Right atrium auricular region (tissue), 2 donors: Measurements from ENCODE around the gene SERPINE2. TPM values are rescaled to one million over a fixed set of nuclear protein-coding genes. Genes with fewer than 3 reads are reported as not detected.

Source experiments
- DNase-seq: peaks from one replicate; pipeline ENCODE4 v3.0.0-alpha.2; 2019; ENCODE audit warnings: low spot score
- H3K27ac ChIP-seq, 2 donors: fragments of 200-600 bp; sonication (generic); 1 replicate in 1 of 2; 2 replicates in 1 of 2; pipeline ENCODE4 v1.5.1; 2016 to 2019
- H3K27me3 ChIP-seq, 2 donors: fragments of 200-600 bp; sonication (generic); one replicate each; pipeline versions ENCODE4 v1.5.1 to v1.6.0; 2017 to 2019
- H3K36me3 ChIP-seq: fragments of 200-600 bp; sonication (generic); one replicate; pipeline ENCODE4 v1.5.1; 2016
- H3K4me1 ChIP-seq, 2 donors: fragments of 200-600 bp; sonication (generic); one replicate each; pipeline versions ENCODE4 v1.5.1 to v1.6.0; 2017 to 2019
- H3K4me3 ChIP-seq, 2 donors: fragments of 200-600 bp; sonication (generic); 1 replicate in 1 of 2; 2 replicates in 1 of 2; pipeline ENCODE4 v1.5.1; 2017 to 2019; ENCODE audit warnings: mild to moderate bottlenecking in 1 of 2, moderate library complexity in 1 of 2
- H3K9me3 ChIP-seq, 2 donors: fragments of 200-600 bp; sonication (generic); one replicate each; pipeline ENCODE4 v1.5.1; 2019
- total RNA-seq, 2 donors: library from RNA; depleted of rRNA; stranded (reverse); fragments of >200 nt; gene quantifications; one replicate each; pipeline ENCODE4 v1.1.0, GENCODE V29; 2016
- TF ChIP-seq, protein P1 (sequence below), 2 donors: fragments of 200-600 bp; sonication (generic); IDR thresholded peaks; one replicate each; pipeline ENCODE4 v1.5.1; 2019; ENCODE audit warnings: antibody characterized with exemption in 2 of 2

The SERPINE2 gene
- total RNA-seq, 2 donors from 2014 or later: 20.2 to 54.3 TPM

- DNase-seq: no peak
- H3K36me3 ChIP-seq: peaks cover 19% of the 10 kb centered on the region
- H3K4me3 ChIP-seq: no peak overlapping the region
- TF ChIP-seq, protein P1, sequence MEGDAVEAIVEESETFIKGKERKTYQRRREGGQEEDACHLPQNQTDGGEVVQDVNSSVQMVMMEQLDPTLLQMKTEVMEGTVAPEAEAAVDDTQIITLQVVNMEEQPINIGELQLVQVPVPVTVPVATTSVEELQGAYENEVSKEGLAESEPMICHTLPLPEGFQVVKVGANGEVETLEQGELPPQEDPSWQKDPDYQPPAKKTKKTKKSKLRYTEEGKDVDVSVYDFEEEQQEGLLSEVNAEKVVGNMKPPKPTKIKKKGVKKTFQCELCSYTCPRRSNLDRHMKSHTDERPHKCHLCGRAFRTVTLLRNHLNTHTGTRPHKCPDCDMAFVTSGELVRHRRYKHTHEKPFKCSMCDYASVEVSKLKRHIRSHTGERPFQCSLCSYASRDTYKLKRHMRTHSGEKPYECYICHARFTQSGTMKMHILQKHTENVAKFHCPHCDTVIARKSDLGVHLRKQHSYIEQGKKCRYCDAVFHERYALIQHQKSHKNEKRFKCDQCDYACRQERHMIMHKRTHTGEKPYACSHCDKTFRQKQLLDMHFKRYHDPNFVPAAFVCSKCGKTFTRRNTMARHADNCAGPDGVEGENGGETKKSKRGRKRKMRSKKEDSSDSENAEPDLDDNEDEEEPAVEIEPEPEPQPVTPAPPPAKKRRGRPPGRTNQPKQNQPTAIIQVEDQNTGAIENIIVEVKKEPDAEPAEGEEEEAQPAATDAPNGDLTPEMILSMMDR (IDR thresholded peaks at IDR 0.05): no peak
- H3K9me3 ChIP-seq: no peaks in the 10 kb centered on the region
- no peak overlapping the region for H3K27ac ChIP-seq
- no peaks in the 10 kb centered on the region for H3K27me3 ChIP-seq
- H3K4me1 ChIP-seq: no peaks in the 10 kb centered on the region
These were observed 67.4 kb downstream of the SERPINE2 start for GRCh38 chr2:223971731-223972130.

GRCh38 chr2:223970343-223971128 is 68.5 kb downstream of the SERPINE2 start:
- no peak overlapping the region for H3K27ac ChIP-seq
- no peak overlapping the region for H3K4me3 ChIP-seq
- DNase-seq: no peak
- H3K27me3 ChIP-seq: no peaks in the 10 kb centered on the region
- no peaks in the 10 kb centered on the region for H3K9me3 ChIP-seq
- no peaks in the 10 kb centered on the region for H3K4me1 ChIP-seq
- H3K36me3 ChIP-seq: peaks cover 23% of the 10 kb centered on the region
- TF ChIP-seq, protein P1 (IDR thresholded peaks at IDR 0.05): peak; percentile 89

- Histone ChIP-seq H3K4me3 (no peak overlapping the region), H3K9me3 (no peaks in the 10 kb centered on the region), H3K36me3 (peaks cover 23% of the 10 kb centered on the region), H3K4me1 (no peaks in the 10 kb centered on the region), H3K27me3 (no peaks in the 10 kb centered on the region), H3K27ac (no peak overlapping the region)
- TF ChIP-seq, protein P1 (IDR thresholded peaks at IDR 0.05): no peak
- DNase-seq: no peak
These were observed 69.2 kb downstream of the SERPINE2 start for GRCh38 chr2:223969856-223970255.

DNA sequence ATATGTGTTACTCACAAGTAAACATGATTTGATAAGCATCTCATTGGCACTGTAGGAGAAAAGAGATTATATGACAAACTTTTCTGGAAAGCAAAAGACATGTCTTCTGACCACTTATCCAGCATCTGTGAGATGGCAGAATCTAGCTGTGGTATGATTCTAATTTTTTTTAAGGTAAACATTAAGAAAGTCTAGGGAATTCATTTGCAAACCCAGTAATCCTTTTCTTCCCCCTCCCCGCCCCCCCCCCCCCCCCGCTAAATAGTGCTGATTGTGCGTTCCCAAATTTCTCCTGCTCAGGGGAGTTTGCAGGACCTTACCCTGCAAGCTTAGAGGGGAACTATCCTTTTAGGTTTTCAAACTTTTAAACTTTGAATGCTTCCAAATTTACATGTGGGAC is 69.8 kb downstream of the SERPINE2 start:
- no peaks in the 10 kb centered on the region for H3K9me3 ChIP-seq
- no peak for DNase-seq
- H3K27ac ChIP-seq: no peak overlapping the region
- TF ChIP-seq, protein P1 (IDR thresholded peaks at IDR 0.05): no peak
- no peaks in the 10 kb centered on the region for H3K27me3 ChIP-seq
- H3K4me3 ChIP-seq: no peak overlapping the region
- peaks cover 23% of the 10 kb centered on the region for H3K36me3 ChIP-seq
- no peaks in the 10 kb centered on the region for H3K4me1 ChIP-seq

DNA sequence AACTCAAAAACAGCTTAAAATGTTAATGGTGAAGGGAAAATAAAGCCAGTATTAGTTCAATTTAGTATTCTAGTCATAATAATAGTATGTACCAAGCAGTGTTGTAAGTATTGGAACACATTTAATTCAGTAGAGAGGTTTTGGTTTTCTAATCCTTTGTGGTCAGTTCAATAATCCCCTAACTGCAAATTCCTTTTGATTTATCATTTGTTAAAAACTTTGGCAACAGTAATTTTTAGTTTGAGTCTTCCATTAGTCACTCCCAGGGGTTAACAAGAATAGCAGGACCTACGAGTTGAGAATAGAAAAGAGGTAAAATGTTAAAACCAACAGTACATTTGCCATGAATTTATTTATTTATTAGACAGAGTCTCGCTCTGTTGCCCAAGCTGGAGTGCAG is 71.1 kb downstream of the SERPINE2 start:
- DNase-seq: no peak
- TF ChIP-seq, protein P1 (IDR thresholded peaks at IDR 0.05): no peak
- Histone ChIP-seq H3K36me3 (peaks cover 29% of the 10 kb centered on the region), H3K27ac (no peak overlapping the region), H3K27me3 (no peaks in the 10 kb centered on the region), H3K4me3 (no peak overlapping the region), H3K9me3 (no peaks in the 10 kb centered on the region), H3K4me1 (peaks cover 0 to 4% of the 10 kb centered on the region in 2 donors)

DNA sequence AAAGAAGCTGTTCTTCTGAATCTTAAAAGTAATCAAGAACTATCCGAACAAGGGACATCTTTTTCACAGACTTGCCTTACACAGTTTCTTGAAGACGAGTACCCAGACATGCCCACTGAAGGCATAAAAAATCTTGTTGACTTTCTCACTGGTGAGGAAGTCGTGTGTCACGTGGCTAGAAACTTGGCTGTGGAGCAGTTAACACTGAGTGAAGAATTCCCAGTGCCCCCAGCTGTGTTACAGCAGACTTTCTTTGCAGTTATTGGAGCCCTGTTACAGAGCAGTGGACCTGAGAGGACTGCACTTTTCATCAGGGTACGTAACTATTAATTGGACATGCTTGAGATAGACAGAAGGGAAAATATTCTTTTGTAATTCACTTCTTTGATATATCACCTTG is 79.4 kb downstream of the SERPINE2 start:
- peaks cover 5% of the 10 kb centered on the region for H3K36me3 ChIP-seq
- H3K4me1 ChIP-seq: peaks cover 0 to 60% of the 10 kb centered on the region in 2 donors
- no peak overlapping the region for H3K27ac ChIP-seq
- TF ChIP-seq, protein P1 (IDR thresholded peaks at IDR 0.05): no peak
- DNase-seq: no peak
- H3K4me3 ChIP-seq: no peak overlapping the region
- H3K9me3 ChIP-seq: no peaks in the 10 kb centered on the region
- no peaks in the 10 kb centered on the region for H3K27me3 ChIP-seq
